CD4-positive, alpha-beta T cell treated with Interleukin-6 at 100 ng/mL for 8 hours (primary cell): ENCODE measurements around the gene METTL16.

Source experiments
- DNase-seq: peaks from one replicate; pipeline ENCODE4 v3.0.0-alpha.2; 2020; ENCODE audit warnings: mixed read lengths, low spot score

Gene METTL16

DNA sequence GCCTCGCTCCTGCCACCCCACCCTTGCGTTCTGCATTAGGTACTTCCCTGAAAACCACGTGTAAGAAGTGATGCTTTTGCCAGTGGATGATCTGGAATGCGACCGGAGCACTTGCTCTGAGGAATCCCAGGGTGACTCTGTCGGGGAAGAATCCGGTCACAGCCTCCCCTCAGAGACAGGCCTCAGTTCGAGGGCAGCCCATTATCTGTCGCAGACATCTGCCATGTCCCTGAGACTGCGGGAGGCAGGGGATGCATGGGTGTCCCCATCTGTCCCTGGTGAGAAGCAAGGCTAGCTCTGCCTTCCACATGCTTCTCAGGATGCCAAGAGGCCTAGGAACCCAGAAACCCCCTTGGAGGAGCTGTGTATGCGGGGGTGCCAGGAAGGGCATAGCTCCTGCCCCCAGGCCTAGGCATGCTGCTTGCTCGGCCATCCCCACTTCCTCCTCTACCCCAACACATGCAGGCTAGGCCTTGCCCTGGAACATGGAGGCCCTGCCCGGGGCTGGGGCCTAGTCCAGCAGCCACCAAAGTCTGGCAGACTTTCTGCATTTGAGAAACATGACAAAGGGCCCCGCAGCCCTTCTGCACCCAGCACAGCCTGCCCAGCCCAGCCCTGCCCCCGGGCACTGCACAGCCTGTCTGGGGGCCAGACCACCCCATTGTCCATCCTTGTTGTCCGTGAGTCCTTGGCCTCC is 131.3 kb downstream of the METTL16 start:
- DNase-seq = no peak

GRCh38 chr17:2379489-2380225 is 132.0 kb downstream of the METTL16 start:
- no peak for DNase-seq

GRCh38 chr17:2378905-2379304 is 132.8 kb downstream of the METTL16 start:
- DNase-seq = no peak

DNA sequence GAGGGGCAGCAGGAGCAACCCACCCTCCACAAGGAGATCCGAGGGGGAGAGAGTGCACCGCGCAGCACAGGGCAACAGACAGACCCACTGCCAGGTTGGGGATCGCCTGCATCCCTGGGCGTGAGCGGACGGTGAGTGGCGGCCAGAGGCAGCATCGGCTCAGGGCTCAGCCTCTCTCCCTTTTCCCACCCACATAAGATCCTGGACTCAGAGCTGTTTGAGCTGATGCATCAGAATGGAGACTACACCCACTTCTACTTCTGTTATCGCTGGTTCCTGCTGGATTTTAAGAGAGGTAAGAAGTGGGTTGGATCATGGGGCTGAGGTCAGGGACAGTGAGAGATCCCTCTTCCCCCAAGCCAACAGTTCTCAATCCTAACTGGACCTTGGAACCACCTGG is 134.0 kb downstream of the METTL16 start:
- no peak for DNase-seq

- no peak for DNase-seq
Measured at GRCh38 chr17:2376107-2376506, 135.6 kb downstream of the METTL16 start.

- no peak for DNase-seq
Measured at GRCh38 chr17:2375406-2375805, 136.3 kb downstream of the METTL16 start.

DNA sequence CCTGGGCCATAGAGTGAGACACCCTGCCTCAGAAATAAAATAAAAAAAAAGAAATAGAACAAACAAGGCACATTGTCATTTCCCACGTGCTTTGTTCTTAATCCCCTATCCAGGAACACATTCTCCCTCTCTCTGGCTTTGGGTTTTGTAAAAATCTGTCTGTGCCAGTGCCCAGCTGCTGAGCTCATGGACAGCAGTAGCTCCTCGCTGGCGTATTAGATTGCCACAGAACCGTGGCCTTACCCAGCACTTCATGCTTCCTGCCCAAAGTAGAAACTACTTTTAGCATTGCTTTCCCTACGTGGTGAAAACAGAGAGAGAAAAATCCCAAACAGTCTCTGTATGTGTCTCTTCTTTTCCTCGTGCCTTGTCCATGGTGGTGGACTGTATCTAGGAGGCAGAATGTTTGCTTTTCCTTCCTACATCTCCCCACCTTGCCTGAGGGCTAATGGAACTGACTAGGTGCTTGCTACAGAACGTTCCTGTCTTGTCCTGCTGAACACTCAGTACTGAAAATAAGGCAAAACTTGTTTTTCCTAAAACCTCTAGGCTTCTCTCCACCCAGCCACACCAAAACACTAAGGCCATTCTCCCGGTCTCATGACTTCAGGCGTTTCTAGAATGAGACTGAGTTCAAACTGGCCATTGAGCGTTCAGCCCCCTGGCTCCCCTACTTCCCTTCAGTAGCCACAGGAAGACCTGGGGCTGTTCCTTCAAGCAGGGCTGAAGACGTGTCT is 137.0 kb downstream of the METTL16 start:
- DNase-seq = no peak

- DNase-seq = no peak
Measured at GRCh38 chr17:2373179-2373578, 138.5 kb downstream of the METTL16 start.

- DNase-seq = no peak
Measured at GRCh38 chr17:2372681-2373080, 139.0 kb downstream of the METTL16 start.

GRCh38 chr17:2372180-2372579 is 139.5 kb downstream of the METTL16 start:
- no peak for DNase-seq

GRCh38 chr17:2371183-2372130 is 140.2 kb downstream of the METTL16 start:
- no peak for DNase-seq

- DNase-seq = no peak
Measured at GRCh38 chr17:2370211-2370589, 141.5 kb downstream of the METTL16 start.

DNA sequence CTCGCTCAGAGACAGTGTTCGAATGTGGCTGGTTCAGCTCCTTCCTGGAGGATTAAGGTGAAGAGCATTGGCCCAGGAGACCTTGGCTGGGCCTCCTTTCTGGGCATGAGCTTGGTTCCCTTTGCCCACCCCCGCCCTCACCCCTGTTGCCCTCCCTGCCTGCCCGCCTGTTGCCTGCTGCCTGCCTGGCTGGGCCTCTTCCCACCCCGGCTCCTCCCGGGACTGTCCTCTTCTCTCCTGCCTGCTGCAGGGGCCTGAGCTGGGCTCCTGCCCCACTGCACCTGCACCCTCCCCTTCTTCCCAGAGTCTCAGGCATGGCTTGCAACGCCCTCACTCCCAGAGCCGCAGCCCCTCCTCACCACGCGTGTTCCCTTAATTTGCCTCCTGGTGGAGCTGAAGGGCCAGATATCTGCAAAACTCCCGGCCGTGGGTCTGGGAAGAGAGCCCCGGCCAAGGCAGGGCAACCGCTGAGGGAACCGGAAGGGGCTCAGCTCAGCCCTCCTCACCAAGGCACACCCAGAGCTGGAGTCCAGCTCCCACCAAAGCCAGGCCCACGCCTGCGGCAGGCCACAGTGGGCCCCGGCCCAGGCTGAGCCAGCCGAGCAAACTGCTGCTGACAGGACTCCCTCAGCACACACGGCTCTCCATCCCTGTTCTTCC is 142.0 kb downstream of the METTL16 start:
- no peak for DNase-seq

DNA sequence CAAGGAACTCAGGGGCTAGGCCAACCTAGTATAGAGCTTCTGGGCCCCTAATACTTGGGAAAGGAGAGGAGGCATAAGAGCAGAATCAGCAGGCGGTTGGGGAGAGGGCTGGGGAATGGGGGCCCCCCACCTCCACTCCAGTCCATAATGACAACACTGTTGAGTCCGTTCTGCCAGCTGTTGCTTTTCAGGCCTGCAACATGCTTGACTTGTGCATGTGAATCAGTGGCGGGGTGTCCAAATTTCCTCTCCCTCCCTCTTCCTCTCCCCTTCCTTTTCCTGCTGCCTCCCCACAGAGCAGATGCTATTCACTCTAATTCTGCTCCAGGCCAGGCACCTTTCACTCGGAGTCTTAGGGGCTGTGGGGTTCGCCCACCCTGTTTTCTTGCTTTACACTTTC is 142.6 kb downstream of the METTL16 start:
- no peak for DNase-seq

DNA sequence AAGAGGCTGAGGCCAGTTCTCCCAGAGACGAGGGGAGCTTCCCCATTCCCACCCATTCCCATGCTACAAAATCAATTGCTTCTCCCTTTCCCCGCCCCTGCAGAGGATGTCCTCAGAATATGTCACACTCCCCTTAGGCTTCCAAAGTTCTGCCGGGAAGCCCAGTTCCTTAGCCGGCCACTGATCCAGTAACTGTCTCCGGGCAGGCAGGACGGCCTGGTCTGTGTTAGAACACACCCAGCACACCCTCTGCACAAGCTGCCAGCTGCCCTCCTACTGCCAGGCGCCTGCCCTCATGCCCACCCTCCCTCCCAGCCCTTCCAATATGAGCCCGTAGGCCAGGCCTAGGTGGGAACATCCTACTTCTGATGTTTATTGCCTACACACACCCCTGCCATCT is 143.3 kb downstream of the METTL16 start:
- no peak for DNase-seq

DNA sequence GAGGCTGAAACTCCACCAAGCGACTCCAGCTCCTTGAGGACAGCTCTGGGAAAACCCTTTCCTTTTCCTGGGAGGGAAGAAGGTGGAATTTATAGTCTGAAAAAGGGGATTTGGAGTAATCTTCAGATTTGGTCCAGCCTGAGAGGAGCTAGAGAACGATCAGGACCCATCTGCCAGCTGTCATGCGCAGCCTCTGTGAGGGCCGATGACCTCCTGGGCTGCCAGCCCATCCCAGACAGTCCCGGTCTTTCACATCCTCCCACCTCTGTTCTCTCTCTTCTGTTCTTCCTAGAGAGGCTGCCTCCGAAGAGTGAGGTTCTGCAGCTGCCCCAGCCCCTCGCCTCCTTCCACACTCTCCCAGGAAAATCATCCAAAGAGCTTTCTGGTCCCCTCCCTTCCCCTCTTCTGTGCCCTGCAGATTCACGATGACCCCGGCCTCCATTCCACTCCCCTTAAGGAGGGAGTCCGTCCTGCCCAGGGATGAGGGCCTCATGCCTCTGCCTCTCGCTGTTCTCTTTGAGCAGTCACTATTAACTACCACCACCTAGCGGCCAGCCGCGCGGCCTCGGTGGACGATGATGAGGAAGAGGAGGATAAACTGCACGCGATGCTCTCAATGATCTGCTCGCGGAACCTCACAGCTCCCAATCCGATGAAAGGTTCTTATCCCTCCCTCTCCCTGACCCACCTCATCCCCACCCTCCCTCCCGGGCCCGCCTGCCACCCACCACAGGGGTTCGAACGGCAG is 144.8 kb downstream of the METTL16 start:
- DNase-seq = no peak
